NCI-H345 treated with DMSO at 0.1 percent for 48 hours (cell line): Measurements from ENCODE around the gene TVP23C.

Source experiments
- DNase-seq: peaks from one replicate; lab custom pipeline; 2025; ENCODE audit not compliant: unreplicated experiment; lab: John Stamatoyannopoulos, UW

Gene TVP23C

DNA sequence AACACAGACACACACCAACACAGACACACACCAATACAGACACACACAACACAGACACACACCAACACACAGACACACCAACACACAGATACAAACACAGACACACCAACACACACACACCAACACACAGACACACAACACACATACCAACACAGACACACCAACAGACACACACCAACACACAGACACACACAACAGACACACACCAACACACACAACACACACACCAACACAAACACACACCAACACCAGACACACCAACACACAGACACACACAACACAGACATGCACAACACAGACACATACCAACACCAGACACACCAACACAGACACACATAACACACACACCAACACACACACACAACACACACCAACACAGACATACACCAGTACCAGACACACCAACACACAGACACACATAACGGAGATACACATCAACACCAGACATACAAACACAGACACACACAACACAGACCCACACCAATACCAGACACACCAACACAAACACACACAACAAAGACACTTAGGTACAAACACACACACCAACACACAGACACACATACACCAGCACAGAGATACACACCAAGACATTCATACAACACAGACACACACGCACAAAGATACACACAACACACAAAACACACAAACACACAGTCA is 98.1 kb downstream of the TVP23C start:
- DNase-seq, result no peak

DNA sequence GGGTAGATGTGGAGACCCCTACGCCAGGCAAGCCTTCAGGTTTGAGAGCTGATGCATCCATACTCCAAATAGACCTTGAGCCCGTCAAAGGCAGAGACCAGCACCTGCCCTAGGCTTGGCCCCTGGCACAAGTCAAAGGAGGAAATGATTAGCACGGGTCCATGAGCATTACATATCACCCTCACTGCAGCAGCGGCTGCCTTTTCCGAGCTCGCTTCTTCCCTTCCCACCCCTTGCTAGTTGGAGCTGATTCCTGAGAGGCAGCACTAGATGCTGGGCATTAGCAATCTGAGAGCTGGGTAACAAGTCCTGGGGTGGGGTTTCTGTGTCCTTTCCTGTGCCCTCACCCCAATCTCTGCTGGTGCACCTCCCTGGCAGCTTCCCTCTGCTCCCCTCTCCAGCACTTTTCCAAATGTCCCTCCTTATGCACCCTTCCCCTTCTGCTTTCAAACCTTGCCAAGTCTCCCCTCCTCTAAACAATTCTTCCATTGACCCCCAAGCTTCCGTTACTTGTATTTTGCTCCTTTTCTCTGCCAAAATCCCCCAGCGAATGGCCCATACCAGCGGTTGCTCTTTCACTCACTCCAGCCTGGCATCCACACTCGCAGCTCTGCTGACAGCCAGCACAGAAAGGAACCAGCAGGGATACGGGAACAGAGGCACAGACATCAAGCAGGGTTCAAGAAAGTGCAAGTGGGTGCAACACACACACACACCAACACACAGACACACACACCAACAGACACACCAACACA is 98.9 kb downstream of the TVP23C start:
- no peak for DNase-seq

DNA sequence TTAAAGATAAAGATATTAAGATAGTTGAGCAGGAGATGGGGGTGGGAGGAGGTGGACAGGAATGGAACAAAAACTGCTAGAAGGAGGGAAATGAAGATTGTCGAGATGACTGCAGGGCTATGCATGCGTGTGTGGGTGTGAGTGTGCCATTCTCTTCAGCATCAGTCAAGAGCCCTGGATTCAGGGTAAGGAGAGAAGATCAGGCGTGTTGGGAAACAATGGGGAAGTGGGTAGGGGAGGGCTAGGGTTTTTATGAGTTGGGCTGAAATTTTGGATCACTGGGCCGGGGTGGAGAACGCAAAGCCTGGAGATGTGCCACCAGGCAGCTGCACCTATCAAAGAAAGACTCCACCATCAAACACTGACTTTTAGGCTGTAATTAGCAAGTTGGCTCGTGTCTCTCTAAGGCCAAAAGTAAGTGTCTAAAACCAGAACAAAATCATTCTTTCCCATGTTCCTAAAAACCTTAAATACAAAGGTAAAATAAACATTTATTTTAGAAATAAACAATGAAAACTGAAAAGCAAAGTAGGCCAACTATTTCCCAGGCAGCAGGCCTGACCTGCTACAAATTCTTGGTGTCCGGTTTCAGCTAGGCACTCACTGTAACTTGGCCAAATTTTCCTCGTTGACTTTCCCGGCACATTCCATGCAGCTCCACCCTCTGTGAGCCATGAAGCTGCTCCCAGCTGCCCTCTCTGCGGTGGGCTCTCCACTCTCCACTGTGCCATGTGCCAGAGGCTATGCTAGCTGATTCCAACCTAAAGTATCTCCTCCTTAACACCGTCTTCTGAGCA is 100.1 kb downstream of the TVP23C start:
- no peak for DNase-seq

GRCh38 chr17:15457723-15458094 is 105.6 kb downstream of the TVP23C start:
- DNase-seq, result no peak

GRCh38 chr17:15456972-15457722 is 106.1 kb downstream of the TVP23C start:
- DNase-seq, result no peak

- DNase-seq, result no peak
Observed at GRCh38 chr17:15456496-15456895, 106.8 kb downstream of the TVP23C start.

DNA sequence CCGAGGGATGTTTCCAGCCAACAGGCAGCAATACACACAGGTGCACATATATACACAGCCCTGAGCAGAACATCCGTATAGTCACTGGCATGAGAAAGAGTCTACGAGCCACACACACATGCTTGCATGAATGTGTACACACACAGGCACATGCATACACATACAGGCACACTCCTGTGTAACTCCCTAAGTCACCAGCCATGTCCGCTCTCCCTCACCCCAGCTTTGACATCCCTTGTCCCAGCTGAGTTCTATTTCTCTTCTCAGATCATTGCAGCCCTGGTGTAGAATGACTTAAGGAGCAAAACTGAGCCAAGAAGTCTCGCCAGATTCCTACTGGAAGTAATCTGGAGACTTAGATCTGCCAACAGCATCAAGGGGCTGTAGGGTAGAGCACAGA is 108.9 kb downstream of the TVP23C start:
- no peak for DNase-seq

DNA sequence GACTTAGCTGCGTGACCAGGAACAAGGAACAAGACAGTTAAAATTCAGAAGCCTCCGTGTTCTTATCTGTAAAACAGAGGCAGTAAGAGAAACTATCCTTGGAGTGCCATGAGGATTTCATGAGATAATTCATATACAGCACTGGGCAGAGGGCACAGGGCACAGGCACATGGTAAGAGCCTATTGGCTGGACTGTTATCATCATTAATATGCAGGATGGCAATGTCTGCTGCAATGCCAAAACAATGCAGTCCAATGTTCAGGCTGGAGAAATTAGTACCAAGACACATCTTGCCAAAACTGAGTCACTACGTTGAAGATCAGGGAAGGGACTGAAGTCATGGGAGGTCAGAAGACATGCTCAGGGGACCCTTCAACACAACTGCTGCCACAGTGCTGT is 109.5 kb downstream of the TVP23C start:
- no peak for DNase-seq

- no peak for DNase-seq
Observed at GRCh38 chr17:15453246-15453645, 110.0 kb downstream of the TVP23C start.

DNA sequence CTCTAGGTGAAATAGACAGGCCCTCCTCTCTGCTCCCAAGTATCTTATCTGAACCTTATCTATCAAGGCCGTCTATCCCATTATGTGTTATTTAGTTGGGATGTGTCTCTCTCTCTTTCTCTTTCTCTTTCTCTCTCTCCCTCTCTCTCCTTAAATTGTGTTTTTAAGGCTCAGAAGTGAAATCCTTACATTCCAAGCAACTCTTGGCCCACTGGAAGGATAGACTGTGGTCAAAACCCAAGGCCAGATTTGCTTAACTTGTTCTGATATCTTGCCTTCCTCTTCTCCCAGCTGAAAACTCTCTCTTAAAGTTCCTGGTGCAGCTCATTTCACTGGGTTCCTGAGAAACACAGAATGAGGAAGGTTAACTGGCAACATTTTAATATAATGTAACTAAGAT is 110.5 kb downstream of the TVP23C start:
- DNase-seq, result no peak
